ENCODE measurements around the gene STARD10.

Gene STARD10

DNA sequence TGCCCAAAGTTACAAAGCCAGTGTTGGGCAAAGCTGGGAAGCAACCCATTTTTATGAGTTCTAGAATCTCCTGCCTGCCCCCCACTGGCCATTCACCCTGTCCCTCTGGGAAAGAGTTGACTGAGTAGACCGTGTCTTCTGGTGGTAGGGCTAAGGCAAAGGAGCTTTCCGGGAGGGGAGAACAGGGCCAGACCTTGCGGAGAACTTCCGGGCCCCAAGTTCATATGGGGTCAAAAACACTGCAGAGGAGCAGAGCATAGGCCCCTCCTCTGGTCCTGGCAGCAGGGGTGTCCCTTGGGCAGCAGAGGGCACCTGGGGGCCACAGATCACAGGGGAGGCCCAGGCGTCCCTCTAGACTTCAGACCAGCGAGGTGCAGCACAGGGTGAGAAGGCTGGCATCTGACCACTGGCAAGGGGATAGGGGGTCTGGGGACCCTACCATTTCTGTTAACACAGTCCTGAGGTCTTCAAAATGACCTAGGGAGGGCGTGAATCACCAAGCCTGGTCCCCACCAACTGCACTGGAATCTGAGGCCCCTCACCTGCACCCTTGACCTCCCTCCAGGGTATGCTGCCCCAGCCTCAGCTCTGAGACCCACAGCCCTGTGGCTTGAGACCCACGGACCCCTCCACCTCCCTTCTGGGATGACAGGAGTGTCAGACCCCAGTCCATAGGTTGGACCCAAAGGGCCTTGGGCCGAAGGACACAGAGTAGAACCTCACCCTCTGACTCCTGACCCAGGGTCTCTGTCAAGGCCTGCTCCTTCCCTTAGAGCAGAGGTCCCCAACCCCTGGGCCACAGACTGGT, 40.3 kb downstream of the STARD10 start:
- no peak overlapping the region for H3K4me3 ChIP-seq

DNA sequence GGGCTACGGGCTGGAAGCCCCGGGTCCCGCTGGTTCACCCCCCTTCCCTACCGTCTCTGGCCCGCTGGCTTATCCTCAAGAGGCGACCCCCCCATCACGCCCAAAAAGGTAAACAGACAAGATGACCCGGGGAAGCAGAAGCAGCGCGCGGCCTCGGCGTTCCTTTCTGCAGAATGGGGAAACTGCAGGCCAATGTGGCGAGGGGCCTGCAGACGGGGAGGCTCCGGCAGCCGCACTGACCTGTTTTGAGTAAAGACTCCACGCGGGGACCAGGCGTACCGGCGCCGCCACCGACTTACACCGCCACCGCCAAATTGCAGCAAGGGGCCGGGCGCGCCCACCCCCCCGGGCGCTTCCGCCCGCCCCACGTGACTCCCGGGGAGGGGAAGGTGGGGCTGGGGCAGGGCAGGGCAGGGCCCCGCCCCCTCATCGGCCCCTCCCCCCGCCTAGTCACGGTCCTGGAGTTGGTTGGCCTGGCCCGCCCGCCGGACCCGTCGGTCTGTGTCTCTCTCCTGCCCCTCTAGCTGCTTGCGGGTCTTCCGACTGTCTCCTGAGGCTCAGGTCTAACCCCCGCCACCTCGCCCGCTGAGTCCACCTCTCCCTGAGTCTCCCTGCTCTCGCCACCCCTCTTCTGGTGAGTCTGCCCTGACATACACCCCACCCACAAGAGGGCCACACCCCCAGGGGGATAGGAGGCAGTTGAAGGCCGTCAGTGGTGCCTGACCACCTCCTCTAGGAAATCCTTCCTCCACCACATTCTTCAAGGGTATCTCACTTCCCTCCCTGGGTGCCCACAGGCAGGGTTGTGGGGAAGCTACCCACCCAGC, 41.5 kb downstream of the STARD10 start, which contains the start of gene ARAP1:
Gene ARAP1, minus strand, starts transcription at position 321 of the 827 bp plus-strand sequence. CDS start 25,280 bp downstream, outside the sequence.
- peak within 1 kb of the TSS; percentile 55 to 82 (median 61) for H3K4me3 ChIP-seq
- peak within 1 kb of the TSS in 20 of 21 experiments; percentile 30 to 87 (median 78) for H3K27ac ChIP-seq

More for the DNA sequence above, 40.3 kb downstream of the STARD10 start:
- H3K27ac ChIP-seq, result peak overlapping the region in 7 of 21 experiments; percentile 41 to 82 (median 67)

DNA sequence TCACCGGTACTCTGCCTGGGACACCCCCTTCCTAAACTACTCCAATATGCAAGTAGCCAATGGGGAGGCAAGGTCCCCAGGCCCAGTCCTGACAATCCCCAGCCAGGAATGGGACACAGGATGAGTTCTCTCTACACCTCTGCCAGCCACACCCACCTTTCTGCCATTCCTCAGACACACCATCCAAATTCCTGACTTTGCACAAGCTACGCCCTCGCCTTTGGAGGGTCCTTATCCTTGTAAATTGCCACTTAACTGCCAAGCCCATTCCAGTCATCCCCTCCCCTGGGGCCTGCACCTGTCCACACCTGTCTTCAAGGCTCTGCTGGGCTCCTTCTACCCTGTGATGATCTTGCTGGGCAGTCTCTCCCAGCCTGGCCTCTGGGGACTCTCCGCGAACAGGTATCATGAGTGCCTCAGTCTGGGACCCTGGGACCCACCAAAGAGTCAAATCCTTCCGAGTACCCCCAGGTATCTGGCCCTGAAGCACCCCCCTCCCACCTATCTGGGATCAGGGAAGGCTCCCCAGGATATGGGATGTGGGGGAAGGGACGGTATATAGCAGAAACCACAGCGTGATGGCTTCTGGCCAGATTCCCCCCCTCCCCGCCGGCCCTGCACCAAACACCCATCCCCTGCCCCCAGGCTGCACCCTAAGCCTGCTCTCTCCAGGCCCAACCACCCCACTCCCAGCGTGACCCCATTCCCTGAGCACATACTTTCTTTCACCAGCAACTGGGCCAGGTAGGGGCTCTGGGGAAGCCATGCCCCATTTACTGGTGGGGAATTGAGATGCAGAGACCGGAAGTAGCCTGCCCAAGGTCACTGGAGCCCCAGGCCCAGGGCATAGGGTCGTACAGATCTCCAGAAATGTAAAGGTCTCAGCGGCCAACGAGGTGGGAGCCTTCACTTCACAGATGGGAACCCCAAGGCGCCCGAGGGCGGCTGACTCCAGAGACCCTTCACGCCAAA, 42.4 kb downstream of the STARD10 start:
- Histone ChIP-seq H3K27ac (peak overlapping the region in 20 of 21 experiments; percentile 30 to 87 (median 78)), H3K4me3 (peak overlapping the region; percentile 55 to 82 (median 61))

DNA sequence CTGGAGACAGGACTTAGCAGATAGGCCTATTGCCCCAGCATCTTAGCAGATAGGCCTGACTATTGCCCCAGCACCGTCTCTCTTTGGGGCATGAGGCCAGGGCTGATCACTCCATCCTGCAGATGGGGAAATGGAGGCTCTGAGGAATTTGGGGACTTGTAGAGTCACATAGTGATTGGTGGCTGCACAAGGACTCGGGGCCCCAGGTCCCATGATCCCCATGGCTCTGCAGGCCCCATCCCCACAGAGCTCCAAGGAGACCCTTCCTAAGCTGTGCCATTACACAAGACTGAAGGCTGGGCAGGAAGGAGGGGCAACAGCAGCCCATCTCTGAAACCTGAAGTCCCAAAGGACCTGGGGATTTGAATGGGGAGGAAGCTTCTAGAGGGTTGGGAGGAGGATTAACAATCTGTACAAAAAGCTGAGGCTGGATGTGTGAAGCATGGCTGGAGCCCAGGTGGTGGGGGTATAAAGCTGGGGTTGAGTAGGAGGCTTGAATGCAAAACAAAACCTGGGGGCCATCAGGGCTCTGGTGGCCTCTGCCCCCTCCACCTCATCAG, 43.2 kb downstream of the STARD10 start:
- Histone ChIP-seq H3K4me3 (no peak overlapping the region), H3K27ac (peak overlapping the region in 1 of 21 experiments; percentile 81)

DNA sequence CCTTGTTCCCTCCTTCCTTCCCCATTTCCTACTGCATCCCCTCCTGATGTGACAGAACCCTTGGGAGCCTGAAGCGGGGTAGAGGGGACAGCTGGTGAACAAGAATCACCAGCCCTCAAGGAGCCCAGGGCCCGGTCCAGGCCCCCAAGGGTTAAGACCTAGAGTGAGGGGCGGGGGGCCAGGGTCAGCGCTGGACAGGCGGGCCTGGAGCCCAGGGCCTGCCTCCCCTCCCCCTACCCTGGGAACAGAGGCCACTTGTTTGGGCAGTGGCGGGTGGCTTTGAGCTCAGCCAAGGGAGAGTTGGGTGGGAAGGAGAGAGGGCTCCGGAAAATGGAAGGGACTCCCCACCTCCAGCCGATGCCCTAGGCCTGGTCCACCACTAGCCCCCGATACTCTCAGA, 43.8 kb downstream of the STARD10 start:
- no peak overlapping the region for H3K4me3 ChIP-seq
- H3K27ac ChIP-seq, result peak overlapping the region in 1 of 21 experiments; percentile 1

DNA sequence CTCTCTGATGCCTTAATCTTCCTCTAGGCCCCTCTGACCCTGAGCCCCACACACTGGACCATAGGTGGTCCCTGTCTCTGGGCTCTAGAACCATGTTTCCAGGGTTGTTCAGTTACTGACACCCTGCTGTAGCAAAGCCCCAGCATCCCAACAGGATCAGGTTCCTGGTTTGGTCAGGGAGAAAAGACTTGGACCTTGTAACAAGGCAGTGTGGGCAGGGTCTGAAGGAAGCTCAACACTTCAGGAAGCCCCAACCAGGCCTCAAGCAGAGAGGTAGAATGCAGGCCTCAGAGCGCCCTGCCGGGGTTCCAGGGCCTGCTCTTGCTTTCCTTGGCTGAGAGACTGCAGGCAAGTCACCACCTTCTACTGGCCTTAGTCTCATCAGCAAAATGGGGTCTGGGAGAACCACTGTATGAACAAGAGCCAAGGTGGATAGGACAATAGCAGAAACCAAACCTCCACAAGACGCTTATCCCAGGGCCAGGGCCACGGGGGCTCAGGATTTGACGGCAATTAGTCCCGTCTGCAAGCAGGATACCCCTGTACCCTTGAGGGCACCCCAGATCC, 46.5 kb downstream of the STARD10 start:
- H3K27ac ChIP-seq, result peak overlapping the region in 2 of 21 experiments; percentile 16

DNA sequence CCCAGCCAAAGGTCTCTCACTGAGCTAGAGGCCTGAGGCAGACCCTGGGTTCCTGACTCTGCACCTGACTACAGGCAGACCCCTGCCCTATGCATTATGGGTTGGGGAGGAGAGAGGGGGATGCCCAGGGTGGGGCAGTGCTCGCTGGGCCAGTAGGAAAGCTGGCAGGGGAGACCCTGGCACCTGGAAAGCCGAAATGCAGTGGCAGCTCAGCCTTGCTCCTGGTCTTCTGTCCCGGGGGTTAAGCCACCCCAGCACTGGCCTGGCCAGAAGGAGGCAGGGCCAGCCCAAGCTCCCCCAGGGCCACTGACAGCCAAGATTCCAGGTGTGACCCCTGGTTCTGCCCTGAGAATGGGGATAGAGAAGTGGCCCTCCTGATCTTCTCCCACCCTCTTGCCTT, 47.0 kb downstream of the STARD10 start:
- no peak overlapping the region for H3K4me3 ChIP-seq
- H3K27ac ChIP-seq, result peak overlapping the region in 3 of 21 experiments; percentile 16 to 49 (median 16)

More for the DNA sequence above, 46.5 kb downstream of the STARD10 start:
- no peak overlapping the region for H3K4me3 ChIP-seq

DNA sequence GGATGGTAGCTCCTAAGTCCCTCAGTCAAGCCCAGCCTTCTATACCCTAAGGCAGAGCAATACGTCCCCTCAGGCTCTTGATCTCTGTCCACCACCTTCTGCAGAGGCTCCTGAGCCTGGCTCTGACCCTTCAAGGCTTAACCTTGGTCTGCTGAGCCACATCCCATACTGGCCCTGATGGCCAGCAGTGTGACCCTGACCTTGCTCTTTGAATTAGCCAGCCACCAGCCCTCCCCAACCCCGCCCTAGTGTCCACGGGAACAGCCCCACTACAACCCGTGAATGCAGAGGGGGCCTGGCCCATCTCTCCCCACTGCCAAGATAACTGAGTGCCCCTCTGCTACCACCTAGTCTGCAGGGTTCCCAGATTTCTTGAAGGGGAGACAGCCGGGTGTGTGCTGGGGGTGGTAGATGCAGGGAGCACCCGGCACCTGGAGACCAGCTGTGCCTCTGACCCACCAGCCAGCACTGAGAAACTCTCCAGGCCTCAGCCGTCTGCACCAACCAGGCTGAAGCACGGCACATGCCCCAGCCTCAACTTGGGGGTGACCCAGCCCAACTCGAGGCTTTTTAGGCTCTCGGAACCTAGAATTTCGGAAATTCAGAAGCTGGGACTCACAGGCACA, 47.8 kb downstream of the STARD10 start:
- no peak overlapping the region for H3K4me3 ChIP-seq
- peak overlapping the region in 1 of 21 experiments; percentile 49 for H3K27ac ChIP-seq

DNA sequence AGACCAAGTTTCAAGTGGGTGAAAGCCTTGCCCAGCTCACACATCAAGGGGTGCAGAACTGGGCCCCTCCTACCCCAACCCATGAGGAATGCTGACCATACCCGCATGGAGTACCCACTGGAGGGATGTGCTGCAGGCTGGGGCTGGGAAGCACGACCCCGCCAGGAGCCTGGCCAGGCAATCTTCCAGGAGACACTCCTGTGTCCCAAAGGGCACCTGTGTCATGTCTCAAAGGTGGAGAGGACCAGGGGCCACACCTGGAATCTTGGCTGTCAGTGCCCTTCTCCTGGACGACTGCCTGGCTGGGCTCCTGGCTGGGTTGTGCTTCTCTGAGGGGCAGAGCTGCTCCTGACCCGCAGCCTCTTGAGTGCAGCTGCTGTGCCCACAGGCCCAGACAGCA, 48.3 kb downstream of the STARD10 start:
- Histone ChIP-seq H3K4me3 (no peak overlapping the region), H3K27ac (no peak overlapping the region)

DNA sequence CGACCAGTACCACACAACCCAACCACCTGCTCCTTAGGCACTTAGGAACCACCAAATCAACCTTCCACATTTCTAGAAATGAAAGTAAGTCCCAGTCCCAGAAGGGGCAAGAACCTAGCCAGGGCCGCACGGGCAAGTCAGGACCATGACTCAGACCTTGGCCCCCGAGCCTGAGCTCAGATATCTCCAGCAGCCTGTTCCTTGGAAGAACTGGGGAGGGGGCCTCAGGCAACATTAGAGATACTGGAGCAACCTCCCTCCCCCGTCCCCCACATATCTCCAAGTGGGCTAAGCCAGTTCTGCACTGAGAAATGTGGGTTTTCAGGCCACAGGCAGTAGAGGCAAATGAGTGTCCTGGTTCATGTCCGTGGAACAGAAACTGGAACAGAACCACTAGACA, 49.4 kb downstream of the STARD10 start:
- Histone ChIP-seq H3K27ac (peak overlapping the region in 4 of 21 experiments; percentile 1 to 54 (median 16)), H3K4me3 (no peak overlapping the region)

DNA sequence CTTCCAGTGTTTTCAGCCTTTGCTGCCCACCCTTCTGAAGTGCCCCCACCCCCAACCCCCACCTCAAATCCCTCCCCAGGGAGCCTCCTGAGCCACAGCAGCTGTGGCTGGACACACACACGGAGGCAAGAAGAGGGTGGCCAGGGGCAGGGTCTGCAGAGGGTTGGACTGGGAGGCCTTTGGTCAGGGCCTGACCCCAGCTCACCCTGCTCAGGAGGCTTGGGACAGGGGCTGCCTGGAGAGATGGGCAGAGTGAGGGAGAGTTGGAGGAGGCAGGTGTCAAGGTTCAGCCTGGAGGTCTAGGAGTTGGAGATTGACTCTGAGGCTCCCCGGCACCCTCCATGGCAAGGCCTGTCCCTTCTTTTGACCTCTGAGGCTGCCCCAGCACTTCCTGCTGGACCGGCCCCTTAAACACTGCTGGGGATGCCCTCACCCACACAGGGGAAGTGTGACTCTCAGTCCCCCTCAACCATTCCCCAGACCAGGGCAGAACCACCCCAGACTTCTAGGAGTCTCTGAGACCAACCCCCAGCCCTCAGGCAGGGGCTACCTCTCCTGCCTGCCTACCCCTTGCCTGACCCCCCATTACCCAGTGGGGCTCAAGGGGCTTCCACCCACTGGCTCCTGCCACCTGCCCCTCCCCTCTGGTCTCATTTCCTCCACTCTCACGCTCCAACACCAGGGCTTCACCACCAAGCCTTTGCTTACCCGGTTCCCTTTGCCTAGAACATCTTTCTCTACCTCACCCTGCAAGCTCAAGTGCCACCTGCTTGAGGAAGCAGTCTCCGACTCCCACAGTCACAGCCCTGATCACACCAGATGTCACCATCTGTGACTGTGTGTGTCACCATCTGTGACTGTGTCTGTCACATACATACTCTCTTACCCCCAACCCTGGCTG, 50.3 kb downstream of the STARD10 start:
- Histone ChIP-seq H3K4me3 (no peak overlapping the region), H3K27ac (peak overlapping the region in 8 of 21 experiments; percentile 25 to 81 (median 42))

DNA sequence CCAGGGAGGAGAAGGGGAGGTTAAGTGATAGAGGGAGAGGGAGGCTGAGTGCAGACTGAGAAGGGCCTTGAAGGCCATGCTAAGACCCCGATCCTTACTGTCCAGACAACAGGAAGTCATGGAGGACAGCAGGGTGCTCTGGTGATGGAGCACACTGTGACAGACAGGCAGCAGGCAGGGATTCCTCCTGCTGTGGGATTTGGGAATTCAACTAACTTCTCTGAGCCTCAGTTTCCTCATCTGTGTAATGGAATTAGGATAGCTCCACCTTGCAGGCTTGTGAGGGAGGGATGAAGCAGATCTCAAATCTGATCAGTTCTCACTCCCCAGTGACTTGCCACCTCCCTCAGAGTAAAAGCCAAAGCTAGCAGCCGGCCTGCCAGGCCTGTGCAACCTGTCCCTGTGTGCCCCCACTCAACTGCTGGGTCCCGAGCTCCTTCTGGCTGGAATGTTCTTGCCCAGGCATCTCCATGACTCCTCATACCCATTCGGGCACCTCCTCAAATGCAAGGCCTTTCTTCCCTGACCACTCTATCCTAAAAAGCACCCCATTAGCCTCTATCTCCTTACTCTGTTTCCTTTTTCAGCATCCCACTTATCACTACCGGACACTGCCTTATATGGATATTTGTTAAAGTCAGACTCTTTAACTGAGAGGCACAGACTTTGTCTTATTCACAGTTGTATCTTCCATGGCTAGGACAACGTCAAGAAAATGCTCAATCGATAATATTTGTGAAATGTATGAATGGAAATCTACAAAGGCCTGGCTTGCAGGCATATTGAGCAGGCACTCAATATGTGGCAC, 51.1 kb downstream of the STARD10 start:
- Histone ChIP-seq H3K4me3 (no peak overlapping the region), H3K27ac (peak overlapping the region in 9 of 21 experiments; percentile 13 to 85 (median 61))

DNA sequence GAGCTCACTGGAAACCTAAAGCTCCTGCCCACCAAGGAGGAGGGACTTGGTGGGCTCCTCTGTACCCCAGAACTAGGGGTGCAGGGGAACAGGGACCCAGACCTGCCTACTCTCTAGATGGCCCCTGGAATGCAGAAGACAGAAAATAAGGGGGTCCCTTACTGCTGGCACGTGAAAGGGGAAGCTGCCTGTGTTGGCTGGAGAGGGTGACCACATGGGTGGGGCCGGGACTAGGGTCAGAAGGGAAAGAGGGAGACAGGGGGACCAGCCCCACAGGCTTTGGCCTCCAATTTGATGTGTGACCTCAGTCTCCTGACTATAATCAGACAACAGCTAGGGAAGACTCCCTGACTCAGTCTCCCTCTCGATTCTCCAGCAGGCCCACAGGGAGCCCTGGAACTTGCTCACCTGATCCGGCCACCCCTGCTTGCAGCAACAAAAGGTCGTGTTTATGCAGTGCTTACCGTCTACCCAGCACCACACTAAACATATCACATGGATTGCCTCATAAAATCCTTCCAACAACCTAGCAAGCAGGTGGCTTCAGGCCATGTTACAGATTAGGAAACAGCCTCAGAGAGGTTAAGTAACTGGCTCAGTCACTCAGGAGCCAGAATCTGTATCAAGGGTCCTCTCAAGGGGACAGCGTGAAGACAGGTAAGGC, 51.9 kb downstream of the STARD10 start:
- Histone ChIP-seq H3K27ac (peak overlapping the region in 17 of 21 experiments; percentile 15 to 85 (median 61)), H3K4me3 (no peak overlapping the region)

DNA sequence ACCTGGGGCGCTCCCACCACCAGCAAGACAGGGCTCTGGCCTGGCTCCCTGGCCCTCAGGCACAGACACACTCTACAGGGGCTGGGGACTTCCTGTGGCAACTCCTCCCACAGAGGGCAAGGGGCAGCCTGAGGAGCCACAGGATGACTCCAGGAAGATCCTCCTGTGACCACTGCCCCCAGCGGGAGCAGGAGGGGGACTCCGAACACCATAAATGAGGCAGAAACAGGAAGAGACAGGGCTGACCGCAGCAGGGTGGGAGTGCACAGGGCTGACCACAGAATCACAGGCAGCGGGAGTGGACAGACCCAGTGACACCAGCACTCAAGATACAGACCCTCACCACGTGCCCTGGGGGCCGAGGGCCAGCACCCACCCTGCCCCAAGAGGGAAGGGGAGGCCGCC, 52.4 kb downstream of the STARD10 start:
- H3K27ac ChIP-seq, result peak overlapping the region in 17 of 21 experiments; percentile 15 to 85 (median 61)
- no peak overlapping the region for H3K4me3 ChIP-seq

DNA sequence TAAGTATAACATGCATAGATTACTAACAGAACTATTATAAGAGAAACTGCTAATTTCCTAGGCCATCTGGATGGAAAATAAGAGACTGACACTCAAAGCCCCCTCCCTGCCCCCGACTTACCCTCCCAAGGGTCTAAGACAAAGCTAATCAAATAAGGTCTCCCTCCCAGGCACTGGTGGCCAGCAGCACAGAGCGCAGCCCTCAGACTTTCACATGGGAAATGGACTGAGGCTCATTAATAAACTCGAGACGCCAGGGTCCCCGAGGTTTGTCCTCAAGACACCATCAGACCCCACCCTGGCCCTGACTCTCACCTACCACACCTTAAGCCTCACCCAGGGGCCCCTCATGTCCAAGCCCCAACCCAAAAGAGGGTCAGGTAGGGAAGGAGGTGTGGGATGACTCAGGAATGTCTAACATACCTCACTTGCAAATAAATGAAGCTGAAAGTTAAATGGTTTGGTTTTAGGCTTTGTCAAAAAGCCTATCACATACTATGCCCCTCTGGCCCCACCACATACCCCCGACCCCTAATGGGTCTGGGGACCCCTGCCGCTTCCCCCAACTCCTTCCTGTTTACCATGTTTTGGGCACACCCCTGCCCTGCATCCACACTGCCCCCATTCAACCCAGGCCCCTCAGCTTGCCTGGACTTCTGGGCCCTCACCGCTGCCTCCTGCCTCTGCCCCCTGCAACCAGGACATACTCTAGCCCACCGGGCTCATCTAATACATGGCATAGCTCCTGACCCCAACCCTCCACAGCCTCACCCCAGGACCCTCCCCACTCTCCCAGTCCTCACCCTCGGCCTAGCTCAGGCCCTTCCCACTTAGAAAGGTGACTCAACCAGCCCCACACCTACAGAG, 53.1 kb downstream of the STARD10 start:
- peak overlapping the region in 17 of 21 experiments; percentile 9 to 85 (median 61) for H3K27ac ChIP-seq
- no peak overlapping the region for H3K4me3 ChIP-seq

Measured in skin epidermis (tissue), 12 donors.